Pancreas (tissue), 10 donors: ENCODE measurements around the gene TMEM200A. TPM values are rescaled to one million over a fixed set of nuclear protein-coding genes. Genes with fewer than 3 reads are reported as not detected.

ENCODE experiments used
- ATAC-seq, 4 donors: fragments of 200-7000 bp; cut with Tn5 transposase; one replicate each; pipeline versions ENCODE4 v1.8.0 to v1.9.1; 2020; ENCODE audit warnings: mild to moderate bottlenecking in 4 of 4, moderate library complexity in 4 of 4
- DNase-seq, 6 donors: peaks; one replicate each; pipeline ENCODE4 v3.0.0-alpha.2; 2020
- FAIRE-seq: peaks from 2 replicates; lab custom pipeline; 2012; peaks lifted over from hg19 to GRCh38; lab: Jason Lieb, UNC
- H3K27ac ChIP-seq, 4 donors: fragments of 200-600 bp; sonication (generic); 1 replicate in 3 of 4; 2 replicates in 1 of 4; pipeline versions ENCODE4 v1.5.0 to v1.8.0; 2020
- H3K27me3 ChIP-seq, 4 donors: fragments of 200-600 bp; one replicate each; pipeline ENCODE4 v1.8.0; 2021
- H3K36me3 ChIP-seq, 3 donors: fragments of 200-600 bp; sonication (generic) in 1 of 3; one replicate each; pipeline versions ENCODE4 v1.5.0 to v1.8.0; 2020 to 2021
- H3K4me1 ChIP-seq, 3 donors: fragments of 200-600 bp; one replicate each; pipeline ENCODE4 v1.8.0; 2021
- H3K4me3 ChIP-seq, 4 donors: fragments of 200-600 bp; sonication (generic) in 2 of 4; one replicate each; pipeline versions ENCODE4 v1.5.0 to v1.8.0; 2020 to 2021
- H3K9me3 ChIP-seq, 4 donors: fragments of 200-600 bp; one replicate each; pipeline ENCODE4 v1.8.0; 2021
- CTCF ChIP-seq, 4 donors: fragments of 200-600 bp; sonication (generic) in 3 of 4; IDR thresholded peaks; one replicate each; pipeline versions ENCODE4 v1.5.0 to v1.8.0; 2021; ENCODE audit warnings: antibody characterized with exemption in 4 of 4
- WGBS, 2 donors: extraction: QIAGEN DNeasy Blood & Tissue Kit; methylation state at CpG; one replicate each; pipeline ENCODE4 v1.1.7; 2013; 5-methylcytosine and 5-hydroxymethylcytosine counted together
- intact Hi-C, 3 donors: fragments of 100-400 bp; cut with DNase I; formaldehyde crosslinking; loops; one replicate each; pipeline versions ENCODE4 v1.11.1 to v1.14.2; 2022
- polyA plus RNA-seq, 2 donors: library from polyadenylated mRNA; stranded (reverse); fragments of 200-250 nt; gene quantifications; one replicate each; pipeline ENCODE4 v1.2.3, GENCODE V29; 2013
- total RNA-seq, 6 donors: library from RNA; stranded (reverse); fragmentation: NEBNext Ultra II Directional in 4 of 6; extraction: Animal tissue kit (Norgen Biotek cat#: 25700) in 4 of 6; gene quantifications; one replicate each; pipeline versions ENCODE4 v1.2.1 to v1.2.4, GENCODE V29; 2021 to 2023
- donor health status: healthy with polysubstance abuse.
- donor health status: DM: no; HTN: no; CAD: no; lungs with moderate emphysema.
- donor health status: DM: no; HTN: no; CAD: no.
- donor health status: control.
- donor health status: control.
- donor health status: Bipolar disorder and iron deficiency.
- donor health status: DM: yes; HTN: yes; CAD: no.
- donor health status: DM: no; HTN: no; CAD: no.
- donor health status: DM: no; HTN: no; CAD: no.
- donor health status: DM: yes; HTN: yes; CAD: no.

The TMEM200A gene
- total and polyA plus RNA-seq, 8 donors = 0.32 to 7.3 (median 1.3) TPM

- DNase-seq = no peak
- 79% methylated on average over 2 of the region's 2 CpGs for WGBS, 2 donors
- H3K4me3 ChIP-seq = no peak overlapping the region
- H3K4me1 ChIP-seq = no peaks in the 10 kb centered on the region
- ATAC-seq = no peak
- no peaks in the 10 kb centered on the region for H3K9me3 ChIP-seq
- FAIRE-seq = no peak
- intact Hi-C loops = no loop called here
- no peaks in the 10 kb centered on the region for H3K27me3 ChIP-seq
- no peak for TF ChIP-seq CTCF (IDR thresholded peaks at IDR 0.05)
- no peak overlapping the region for H3K27ac ChIP-seq
- H3K36me3 ChIP-seq = no peaks in the 10 kb centered on the region
Measured at GRCh38 chr6:130377915-130378314, 12.1 kb downstream of the TMEM200A start.

GRCh38 chr6:130379223-130379622 is 13.4 kb downstream of the TMEM200A start:
- intact Hi-C loops = no loop called here
- no peaks in the 10 kb centered on the region for H3K9me3 ChIP-seq
- FAIRE-seq (no peak), ATAC-seq (no peak), DNase-seq (no peak)
- no peak overlapping the region for H3K27ac ChIP-seq
- no peaks in the 10 kb centered on the region for H3K4me1 ChIP-seq
- no peaks in the 10 kb centered on the region for H3K27me3 ChIP-seq
- H3K4me3 ChIP-seq = no peak overlapping the region
- no peaks in the 10 kb centered on the region for H3K36me3 ChIP-seq
- no peak for TF ChIP-seq CTCF (IDR thresholded peaks at IDR 0.05)
- 64 to 76% methylated on average over 3 of the region's 3 CpGs for WGBS, 2 donors

GRCh38 chr6:130381012-130381411 is 15.2 kb downstream of the TMEM200A start:
- FAIRE-seq (no peak), DNase-seq (no peak), ATAC-seq (no peak)
- Histone ChIP-seq H3K4me3 (no peak overlapping the region), H3K36me3 (no peaks in the 10 kb centered on the region), H3K27ac (no peak overlapping the region), H3K27me3 (no peaks in the 10 kb centered on the region), H3K4me1 (no peaks in the 10 kb centered on the region), H3K9me3 (no peaks in the 10 kb centered on the region)
- intact Hi-C loops = no loop called here
- TF ChIP-seq CTCF (IDR thresholded peaks at IDR 0.05) = no peak

- H3K4me3 ChIP-seq = no peak overlapping the region
- no peaks in the 10 kb centered on the region for H3K36me3 ChIP-seq
- FAIRE-seq (no peak), ATAC-seq (peak in 1 of 4 donors; percentile 56), DNase-seq (no peak)
- intact Hi-C loops = no loop called here
- WGBS, 2 donors = 58 to 70% methylated on average over 7 of the region's 7 CpGs
- no peaks in the 10 kb centered on the region for H3K4me1 ChIP-seq
- H3K27me3 ChIP-seq = no peaks in the 10 kb centered on the region
- no peaks in the 10 kb centered on the region for H3K9me3 ChIP-seq
- TF ChIP-seq CTCF (IDR thresholded peaks at IDR 0.05) = no peak
- H3K27ac ChIP-seq = no peak overlapping the region
Measured at GRCh38 chr6:130381459-130382380, 15.9 kb downstream of the TMEM200A start.

GRCh38 chr6:130382872-130383490 is 17.2 kb downstream of the TMEM200A start:
- no peak for TF ChIP-seq CTCF (IDR thresholded peaks at IDR 0.05)
- Histone ChIP-seq H3K27me3 (no peaks in the 10 kb centered on the region), H3K36me3 (no peaks in the 10 kb centered on the region), H3K4me1 (no peaks in the 10 kb centered on the region), H3K9me3 (no peaks in the 10 kb centered on the region), H3K4me3 (no peak overlapping the region), H3K27ac (no peak overlapping the region)
- WGBS, 2 donors = 57 to 72% methylated on average over 9 of the region's 9 CpGs
- intact Hi-C loops = no loop called here
- no peak for ATAC-seq
- FAIRE-seq = no peak
- no peak for DNase-seq
